ENCODE data around the gene FBXL15.

The FBXL15 gene

GRCh38 chr10:102457591-102458150 lies 37.0 kb downstream of the FBXL15 start:
- DNase-seq (ENCODE audit: low read depth) = no peak

DNA sequence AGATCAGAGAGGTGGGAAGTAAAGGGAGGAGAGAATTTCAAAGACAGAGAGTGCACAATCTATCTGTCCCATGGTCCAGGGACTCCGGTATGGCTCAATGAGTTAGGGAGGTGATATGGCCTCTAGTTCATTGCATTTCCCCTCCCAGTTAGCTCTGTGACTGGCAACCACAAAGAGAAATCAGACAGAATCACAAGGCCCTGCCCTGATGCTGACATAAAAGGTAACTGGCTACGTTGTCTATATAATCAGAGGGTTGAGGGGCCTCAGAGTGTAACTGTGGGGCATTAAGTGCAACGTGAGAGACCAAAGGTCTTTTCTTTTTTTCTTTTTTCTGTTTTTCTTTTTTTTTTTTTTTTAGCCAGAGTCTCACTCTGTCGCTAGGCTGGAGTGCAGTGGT lies 38.0 kb downstream of the FBXL15 start:
- DNase-seq (ENCODE audit: low read depth) = no peak

GRCh38 chr10:102460836-102461186 lies 40.2 kb downstream of the FBXL15 start:
- no peak for DNase-seq (ENCODE audit: low read depth)

DNA sequence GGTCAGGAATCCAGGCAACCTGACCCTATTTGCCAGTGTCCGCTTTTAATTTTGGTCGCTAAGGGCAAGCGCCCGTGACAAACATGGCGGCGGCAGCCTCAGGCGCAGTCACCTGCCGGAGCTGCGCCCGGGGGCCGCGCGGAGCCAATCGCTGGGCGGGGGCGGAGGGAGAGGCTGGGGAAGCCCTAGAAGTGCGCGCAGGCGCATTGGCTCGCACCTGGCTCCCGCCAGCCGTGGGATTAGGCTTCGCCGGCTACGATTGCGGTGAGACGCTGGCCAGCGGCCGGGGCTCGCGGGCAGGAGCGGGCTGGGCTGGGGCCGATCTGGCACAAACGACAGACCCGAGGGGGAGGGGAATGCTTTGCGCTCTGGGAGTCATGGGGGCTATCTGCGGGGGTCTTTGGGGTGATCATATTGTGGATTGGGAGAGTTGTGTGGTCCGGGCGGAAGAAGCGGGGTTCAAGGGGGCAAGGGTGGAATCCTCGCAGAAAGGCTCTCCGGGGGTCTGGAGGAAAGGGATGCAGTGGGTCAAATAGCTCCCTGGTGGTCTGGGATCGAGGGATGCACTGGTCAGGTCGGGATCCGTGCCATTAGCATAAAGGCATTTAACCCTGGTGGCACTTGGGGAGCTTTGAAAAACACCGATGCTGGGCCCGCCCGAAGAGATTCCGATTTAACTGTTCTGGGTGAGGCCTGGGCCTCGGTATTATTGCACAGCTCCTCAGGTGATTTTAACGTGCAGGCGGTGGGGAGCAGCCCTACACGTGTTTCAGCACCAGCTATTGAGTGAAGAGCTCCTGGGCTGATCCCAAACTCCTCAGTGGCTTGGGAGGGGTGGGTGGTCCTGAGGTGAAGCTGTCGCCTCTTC lies 40.8 kb downstream of the FBXL15 start:
- DNase-seq (ENCODE audit: low read depth) = peak; percentile 90

- DNase-seq (ENCODE audit: low read depth) = no peak
Measured at GRCh38 chr10:102462512-102463054, 41.9 kb downstream of the FBXL15 start.

DNA sequence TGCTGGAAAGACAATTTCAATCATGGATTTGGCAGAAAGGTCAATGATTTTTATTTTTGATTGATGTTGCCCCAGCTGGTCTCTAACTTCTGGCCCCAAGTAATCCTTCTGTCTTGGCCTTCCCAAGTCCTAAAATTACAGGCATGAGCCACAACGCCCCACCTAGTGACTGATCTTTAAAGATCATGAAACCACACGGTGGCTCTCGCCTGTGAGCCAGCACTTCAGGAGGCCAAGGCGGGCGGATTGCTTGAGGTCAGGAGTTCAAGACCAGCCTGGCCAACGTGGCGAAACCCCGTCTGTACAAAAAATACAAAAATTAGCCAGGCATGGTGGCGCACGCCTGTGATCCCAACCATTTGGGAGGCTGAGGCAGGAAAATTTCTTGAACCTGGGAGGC lies 43.3 kb downstream of the FBXL15 start:
- DNase-seq (ENCODE audit: low read depth) = no peak

- DNase-seq (ENCODE audit: low read depth) = no peak
Measured at GRCh38 chr10:102465466-102465865, 44.8 kb downstream of the FBXL15 start.

DNA sequence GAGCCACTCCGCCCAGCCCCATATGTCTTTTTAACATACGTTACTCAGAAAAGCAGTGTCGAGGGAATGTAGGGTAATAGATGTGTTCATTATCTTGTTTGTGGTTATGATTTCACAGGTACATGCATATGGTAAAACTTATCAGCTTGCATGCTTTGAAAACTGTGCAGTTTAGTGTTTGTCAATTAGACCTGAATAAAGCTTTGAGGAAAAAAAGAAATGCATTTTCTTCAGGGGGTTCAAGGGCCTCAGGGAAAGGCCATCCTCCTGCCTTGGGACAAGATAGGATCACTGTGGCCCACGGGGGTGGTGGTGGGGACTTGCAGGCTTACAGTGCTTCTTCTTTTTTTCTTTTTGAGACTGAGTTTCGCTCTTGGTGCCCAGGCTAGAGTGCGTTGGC lies 46.7 kb downstream of the FBXL15 start:
- no peak for DNase-seq (ENCODE audit: low read depth)

DNA sequence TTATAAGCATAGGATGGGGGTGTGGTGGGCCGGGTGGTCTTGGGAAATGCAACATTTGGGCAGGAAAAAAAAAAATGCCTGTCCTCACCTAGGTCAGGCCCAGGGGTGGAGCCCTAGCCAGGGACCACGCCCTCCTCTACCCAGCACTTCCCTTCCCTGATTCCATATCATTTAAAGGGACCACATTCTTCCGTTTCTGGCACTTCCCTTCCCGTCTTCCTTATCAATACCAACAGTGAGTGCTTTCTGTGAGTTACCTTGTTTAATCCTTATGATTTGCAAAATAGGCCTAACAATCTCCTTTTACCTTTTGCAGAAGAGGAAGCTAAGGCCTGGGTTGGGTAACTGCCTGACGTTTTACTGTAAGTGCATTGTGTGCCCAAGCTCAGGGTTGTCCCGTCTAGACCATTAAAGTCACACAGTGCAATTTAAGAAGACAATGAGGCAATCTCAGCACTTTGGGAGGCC lies 47.4 kb downstream of the FBXL15 start:
- DNase-seq (ENCODE audit: low read depth) = no peak

GRCh38 chr10:102468683-102469082 lies 48.0 kb downstream of the FBXL15 start:
- DNase-seq (ENCODE audit: low read depth) = no peak

DNA sequence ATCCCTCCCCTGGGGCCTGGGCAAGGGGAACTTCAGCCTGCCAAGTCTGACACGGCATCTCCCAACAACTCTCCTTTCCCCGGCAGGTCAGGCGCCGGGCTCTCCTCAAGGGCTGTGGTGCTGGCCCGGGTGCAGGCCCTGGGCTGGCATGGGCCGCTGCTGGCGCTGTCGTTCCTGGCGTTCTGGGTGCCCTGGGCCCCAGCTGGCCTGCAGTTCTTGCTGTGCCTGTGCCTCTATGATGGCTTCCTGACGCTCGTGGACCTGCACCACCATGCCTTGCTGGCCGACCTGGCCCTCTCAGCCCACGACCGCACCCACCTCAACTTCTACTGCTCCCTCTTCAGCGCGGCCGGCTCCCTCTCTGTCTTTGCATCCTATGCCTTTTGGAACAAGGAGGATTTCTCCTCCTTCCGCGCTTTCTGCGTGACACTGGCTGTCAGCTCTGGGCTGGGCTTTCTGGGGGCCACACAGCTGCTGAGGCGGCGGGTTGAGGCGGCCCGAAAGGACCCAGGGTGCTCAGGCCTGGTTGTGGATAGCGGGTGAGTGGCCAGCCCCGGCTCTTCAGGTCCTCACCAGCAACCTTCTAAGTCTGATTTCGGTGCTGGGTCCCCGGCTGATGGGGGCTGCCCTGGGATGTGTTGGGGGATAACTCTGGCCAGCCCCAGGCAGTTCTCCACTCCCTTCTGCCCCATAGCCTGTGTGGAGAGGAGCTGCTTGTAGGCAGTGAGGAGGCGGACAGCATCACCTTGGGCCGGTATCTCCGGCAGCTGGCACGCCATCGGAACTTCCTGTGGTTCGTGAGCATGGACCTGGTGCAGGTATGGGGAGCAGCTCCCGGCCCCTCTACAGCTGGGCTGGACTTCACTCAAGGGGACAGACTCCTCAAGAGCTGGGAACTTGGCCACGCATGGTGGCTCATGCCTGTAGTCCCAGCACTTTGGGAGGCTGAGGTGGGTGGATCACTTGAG lies 50.2 kb downstream of the FBXL15 start:
- DNase-seq (ENCODE audit: low read depth) = no peak
